OCI-LY7 (cell line): ENCODE results near the gene PRKCA. TPM values are rescaled to one million over a fixed set of nuclear protein-coding genes. Genes with fewer than 3 reads are reported as not detected.

Experiments
- BruUV-seq: library from RNA; stranded (reverse); fragments of 400-500 nt; replicated peaks from 2 replicates; lab custom pipeline; 2021; lab: Mats Ljungman, UMichigan
- CTCF ChIA-PET: fragments of 300-600 bp; sonication (Branson Sonifier 250); formaldehyde crosslinking; loops from one replicate; lab custom pipeline; 2022; ENCODE audit warnings: antibody characterized with exemption; ENCODE audit not compliant: unreplicated experiment; lab: Charles Lee
- POLR2A ChIA-PET: fragments of 300-600 bp; sonication (Branson Sonifier 250); formaldehyde crosslinking; loops from one replicate; lab custom pipeline; 2022; ENCODE audit warnings: antibody characterized with exemption; lab: Charles Lee
- DNase-seq: peaks from one replicate; pipeline ENCODE4 v3.0.0-alpha.2; 2015; ENCODE audit warnings: low spot score
- H2AFZ ChIP-seq: fragments of 200-600 bp; sonication (generic), shearing (Covaris generic); 2 replicates; pipeline ENCODE4 v1.6.1; 2014; ENCODE audit warnings: mild to moderate bottlenecking, antibody characterized with exemption, low read length, moderate library complexity
- H3K27ac ChIP-seq: fragments of 200-600 bp; sonication (generic); 2 replicates; pipeline ENCODE4 v1.5.1; 2014; ENCODE audit warnings: mixed run types, low read depth, mild to moderate bottlenecking, moderate library complexity, low read length, inconsistent platforms; ENCODE audit not compliant: poor library complexity, severe bottlenecking
- H3K36me3 ChIP-seq: fragments of 200-600 bp; sonication (generic); 2 replicates; pipeline ENCODE4 v1.6.1; 2014; ENCODE audit warnings: mild to moderate bottlenecking, antibody characterized with exemption, low read length, moderate library complexity, mixed read lengths; ENCODE audit not compliant: insufficient read depth
- H3K4me1 ChIP-seq: fragments of 200-600 bp; sonication (generic); 2 replicates; pipeline ENCODE4 v1.5.1; 2014; ENCODE audit warnings: mild to moderate bottlenecking, low read length; ENCODE audit not compliant: insufficient read depth, poor library complexity, severe bottlenecking
- H3K4me2 ChIP-seq: fragments of 200-600 bp; sonication (generic); 2 replicates; pipeline ENCODE4 v1.6.1; 2014; ENCODE audit warnings: mild to moderate bottlenecking, low read length
- H3K4me3 ChIP-seq: fragments of 200-600 bp; sonication (generic); 2 replicates; pipeline ENCODE4 v1.5.1; 2014; ENCODE audit warnings: mild to moderate bottlenecking, low read depth, low read length; ENCODE audit not compliant: poor library complexity, severe bottlenecking
- H3K79me2 ChIP-seq: fragments of 200-600 bp; sonication (generic); 2 replicates; pipeline ENCODE4 v1.6.1; 2016; ENCODE audit warnings: low read depth, mild to moderate bottlenecking, low read length, moderate library complexity, mixed read lengths; ENCODE audit not compliant: insufficient read depth
- H3K9me2 ChIP-seq: fragments of 200-600 bp; sonication (generic); 2 replicates; pipeline ENCODE4 v1.6.1; 2016; ENCODE audit warnings: mild to moderate bottlenecking, low read length, mixed read lengths; ENCODE audit not compliant: insufficient read depth
- H3K9me3 ChIP-seq: fragments of 200-600 bp; sonication (generic); 2 replicates; pipeline ENCODE4 v1.6.1; 2014; ENCODE audit warnings: mild to moderate bottlenecking, mixed run types, low read length, mixed read lengths
- H4K20me1 ChIP-seq: fragments of 200-600 bp; sonication (generic); 2 replicates; pipeline ENCODE4 v1.6.1; 2014; ENCODE audit warnings: mild to moderate bottlenecking, antibody characterized with exemption, low read length, moderate library complexity, mixed read lengths; ENCODE audit not compliant: insufficient read depth
- CTCF ChIP-seq: fragments of 200-600 bp; sonication (generic); conservative IDR thresholded peaks from 2 replicates; pipeline ENCODE4 v1.5.1; 2014; ENCODE audit warnings: mild to moderate bottlenecking, antibody characterized with exemption, low read length, moderate library complexity, mixed read lengths
- EZH2phosphoT487 ChIP-seq: fragments of 200-600 bp; sonication (generic); IDR thresholded peaks from 2 replicates; pipeline ENCODE4 v1.6.1; 2018; ENCODE audit warnings: low read depth, borderline replicate concordance, mild to moderate bottlenecking, mixed run types, antibody characterized with exemption, low read length, moderate library complexity, mixed read lengths
- intact Hi-C: fragments of 100-400 bp; cut with micrococcal nuclease; formaldehyde crosslinking; loops from one replicate; pipeline ENCODE4 v1.10.0; 2022; ENCODE audit not compliant: unreplicated experiment
- total RNA-seq, 2 experiments: library from RNA; depleted of rRNA in 1 of 2; stranded (reverse); fragments of >200 nt in 1 of 2; shearing (Covaris generic) in 1 of 2; gene quantifications; 2 replicates each; pipeline ENCODE4 v1.2.3, GENCODE V29; 2014 to 2022

PRKCA gene
- total RNA-seq, 2 experiments from 2014 or later, result 6.6 to 32.1 TPM

- CTCF ChIA-PET, result no interaction called here
- TF ChIP-seq EZH2phosphoT487, result no peak
- TF ChIP-seq CTCF, result no peak
- Histone ChIP-seq H4K20me1 (no peaks in the 10 kb centered on the region), H3K9me2 (no peaks in the 10 kb centered on the region), H3K36me3 (no peaks in the 10 kb centered on the region; the same call in 1 of the 2 replicates), H3K27ac (no peak overlapping the region), H3K4me3 (no peak overlapping the region), H3K4me2 (peak overlapping the region; percentile 94), H3K4me1 (peaks cover 80% of the 10 kb centered on the region), H3K79me2 (no peaks in the 10 kb centered on the region), H2AFZ (no peak overlapping the region), H3K9me3 (0 out of 2 replicates have a peak, but pooled peaks cover 8% of the 10 kb centered on the region)
- intact Hi-C loops, result loop anchor here (10.0 kb wide), 1 partner anchor 261 kb away; no protein-coding TSS in a partner anchor
- no peak for DNase-seq
- POLR2A ChIA-PET, result no interaction called here
- BruUV-seq, result no TSS peak
Observed at GRCh38 chr17:66444031-66444430, 141.6 kb downstream of the PRKCA start.

- Histone ChIP-seq H3K4me3 (no peak overlapping the region), H3K36me3 (no peaks in the 10 kb centered on the region; the same call in 1 of the 2 replicates), H3K27ac (no peak overlapping the region), H3K9me2 (no peaks in the 10 kb centered on the region), H3K9me3 (0 out of 2 replicates have a peak, but pooled peaks cover 8% of the 10 kb centered on the region), H3K4me2 (no peak overlapping the region), H3K79me2 (no peaks in the 10 kb centered on the region), H2AFZ (no peak overlapping the region), H4K20me1 (no peaks in the 10 kb centered on the region), H3K4me1 (peaks cover 86% of the 10 kb centered on the region)
- no peak for TF ChIP-seq CTCF
- TF ChIP-seq EZH2phosphoT487, result no peak
- BruUV-seq, result no TSS peak
- DNase-seq, result no peak
- intact Hi-C loops, result loop anchor here (10.0 kb wide), 1 partner anchor 260 kb away; no protein-coding TSS in a partner anchor
- POLR2A ChIA-PET, result interaction anchor here (0.7 kb wide), 1 partner anchor 203 kb away, joined by 3 read pairs; no protein-coding TSS in a partner anchor
- CTCF ChIA-PET, result no interaction called here
Observed at GRCh38 chr17:66445229-66445628, 142.8 kb downstream of the PRKCA start.

- Histone ChIP-seq H3K9me3 (0 out of 2 replicates have a peak, but pooled peaks cover 8% of the 10 kb centered on the region), H3K27ac (peak overlapping the region; percentile 18), H3K4me1 (peaks cover 80% of the 10 kb centered on the region), H3K9me2 (no peaks in the 10 kb centered on the region), H2AFZ (peak overlapping the region; percentile 2; the same call in 1 of the 2 replicates), H3K4me3 (peak overlapping the region; percentile 11), H4K20me1 (no peaks in the 10 kb centered on the region), H3K79me2 (no peaks in the 10 kb centered on the region), H3K36me3 (no peaks in the 10 kb centered on the region; the same call in 1 of the 2 replicates), H3K4me2 (peak overlapping the region; percentile 54)
- ChIA-PET CTCF (no interaction called here), POLR2A (interaction anchor here (0.8 kb wide), 2 partner anchors 48 to 201 kb away, joined by 3 read pairs; no protein-coding TSS in a partner anchor)
- BruUV-seq, result no TSS peak
- TF ChIP-seq CTCF (no peak), EZH2phosphoT487 (no peak)
- intact Hi-C loops, result loop anchor here (10.0 kb wide), 1 partner anchor 258 kb away; no protein-coding TSS in a partner anchor
- peak; percentile 64 for DNase-seq
Observed at GRCh38 chr17:66446419-66446818, 144.0 kb downstream of the PRKCA start.
